Astrocyte (in vitro differentiated cells and primary cell): Measurements from ENCODE around the gene ZNF311. TPM values are rescaled to one million over a fixed set of nuclear protein-coding genes. Genes with fewer than 3 reads are reported as not detected.
"Not testable (repeated sequence)": the region's sequence is repeated elsewhere in the genome, so short reads cannot be mapped to it uniquely, and the experiment has no call there.

Experiments used
- DNase-seq: peaks from one replicate; pipeline ENCODE4 v3.0.0-alpha.2; 2010; ENCODE audit warnings: low read depth
- FAIRE-seq: peaks from 2 replicates; lab custom pipeline; 2011; peaks lifted over from hg19 to GRCh38; lab: Jason Lieb, UNC
- H2AFZ ChIP-seq: 2 replicates; pipeline ENCODE4 v1.6.0; 2012; ENCODE audit warnings: low read depth, low read length, inconsistent platforms
- H3K27ac ChIP-seq: 2 replicates; pipeline ENCODE4 v1.5.1; 2011; ENCODE audit warnings: low read depth, low read length, inconsistent platforms
- H3K27me3 ChIP-seq: 2 replicates; pipeline ENCODE4 v1.6.0; 2011; ENCODE audit warnings: low read length, inconsistent platforms; ENCODE audit not compliant: insufficient read depth
- H3K36me3 ChIP-seq: 2 replicates; pipeline ENCODE4 v1.5.1; 2011; ENCODE audit warnings: low read length, inconsistent platforms; ENCODE audit not compliant: insufficient read depth
- H3K4me1 ChIP-seq: 2 replicates; pipeline ENCODE4 v1.5.1; 2011; ENCODE audit warnings: low read length, inconsistent platforms; ENCODE audit not compliant: insufficient read depth
- H3K4me2 ChIP-seq: 2 replicates; pipeline ENCODE4 v1.6.0; 2012; ENCODE audit warnings: low read length, inconsistent platforms
- H3K4me3 ChIP-seq: 2 replicates; pipeline ENCODE4 v1.5.1; 2011; ENCODE audit warnings: low read depth, mild to moderate bottlenecking, low read length, inconsistent platforms; ENCODE audit not compliant: insufficient read depth
- H3K79me2 ChIP-seq: 2 replicates; pipeline ENCODE4 v1.6.0; 2012; ENCODE audit warnings: mild to moderate bottlenecking, low read length, inconsistent platforms; ENCODE audit not compliant: insufficient read depth
- H3K9ac ChIP-seq: 2 replicates; pipeline ENCODE4 v1.6.0; 2012; ENCODE audit warnings: mild to moderate bottlenecking, low read length, inconsistent platforms
- H3K9me3 ChIP-seq: 2 replicates; pipeline ENCODE4 v1.5.1; 2012; ENCODE audit warnings: low read depth, mild to moderate bottlenecking, low read length, inconsistent platforms; ENCODE audit not compliant: insufficient read depth
- H4K20me1 ChIP-seq: 2 replicates; pipeline ENCODE4 v1.6.0; 2012; ENCODE audit warnings: low read length, inconsistent platforms; ENCODE audit not compliant: insufficient read depth
- H3K27ac Mint-ChIP-seq: one replicate; pipeline ENCODE4 v1.8.0; 2021; ENCODE audit warnings: mild to moderate bottlenecking, mixed read lengths; ENCODE audit not compliant: unreplicated experiment
- H3K27me3 Mint-ChIP-seq: one replicate; pipeline ENCODE4 v1.8.0; 2021; ENCODE audit warnings: low read depth, mixed read lengths; ENCODE audit not compliant: unreplicated experiment
- H3K36me3 Mint-ChIP-seq: one replicate; pipeline ENCODE4 v1.8.0; 2021; ENCODE audit warnings: low read depth, mixed read lengths; ENCODE audit not compliant: unreplicated experiment
- H3K4me1 Mint-ChIP-seq: one replicate; pipeline ENCODE4 v1.8.0; 2021; ENCODE audit warnings: low read depth, mixed read lengths; ENCODE audit not compliant: unreplicated experiment
- H3K4me3 Mint-ChIP-seq: one replicate; pipeline ENCODE4 v1.8.0; 2021; ENCODE audit warnings: mild to moderate bottlenecking, moderate library complexity, mixed read lengths; ENCODE audit not compliant: unreplicated experiment
- H3K9me3 Mint-ChIP-seq: one replicate; pipeline ENCODE4 v1.8.0; 2021; ENCODE audit warnings: mild to moderate bottlenecking, mixed read lengths; ENCODE audit not compliant: unreplicated experiment
- CTCF ChIP-seq: IDR thresholded peaks from 2 replicates; pipeline ENCODE4 v1.5.1; 2011; ENCODE audit warnings: low read depth, mild to moderate bottlenecking, inconsistent platforms, low read length, moderate library complexity; ENCODE audit not compliant: insufficient read depth
- EZH2 ChIP-seq: IDR thresholded peaks from 2 replicates; pipeline ENCODE4 v1.6.1; 2012; ENCODE audit warnings: mild to moderate bottlenecking, low read length, inconsistent platforms; ENCODE audit not compliant: insufficient read depth
- total RNA-seq: library from RNA; stranded (reverse); gene quantifications from 2 replicates; pipeline ENCODE4 v1.2.1, GENCODE V29; 2021

The ZNF311 gene
- total RNA-seq, 1 donor from 2014 or later, result 1.7 TPM

DNA sequence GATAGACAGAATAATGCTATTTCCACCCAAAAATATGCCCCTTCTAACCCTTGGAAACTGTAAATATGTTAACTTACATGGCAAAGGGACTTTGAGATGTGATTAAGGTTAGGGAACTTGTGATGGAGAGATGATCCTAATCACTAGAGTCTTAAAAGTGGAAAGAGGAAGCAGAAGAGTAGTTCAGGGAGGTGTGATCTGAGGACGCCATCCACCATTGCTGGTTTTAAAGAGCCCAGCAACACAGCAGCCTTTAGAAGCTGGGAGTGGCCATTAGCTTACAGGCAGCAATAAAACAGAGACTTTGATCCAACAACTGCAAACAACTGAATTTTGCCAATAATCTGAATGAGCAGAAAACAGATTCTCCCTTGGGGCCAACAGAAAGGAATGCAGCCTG, 30.6 kb downstream of the ZNF311 start:
- H3K4me3 ChIP-seq, result no peak overlapping the region
- Mint-ChIP-seq H3K4me1 (no peaks in the 10 kb centered on the region), H3K36me3 (no peaks in the 10 kb centered on the region), H3K27me3 (peaks cover 12% of the 10 kb centered on the region), H3K4me3 (no peak overlapping the region), H3K9me3 (peaks cover 2% of the 10 kb centered on the region), H3K27ac (no peak overlapping the region)
- H3K4me1 ChIP-seq, result no peaks in the 10 kb centered on the region
- FAIRE-seq, result no peak
- DNase-seq, result no peak
- no peaks in the 10 kb centered on the region for H4K20me1 ChIP-seq
- no peaks in the 10 kb centered on the region for H3K79me2 ChIP-seq
- no peak overlapping the region for H3K4me2 ChIP-seq
- no peaks in the 10 kb centered on the region for H3K9me3 ChIP-seq
- TF ChIP-seq EZH2 (no peak), CTCF (no peak)
- no peak overlapping the region for H3K9ac ChIP-seq
- no peaks in the 10 kb centered on the region for H3K36me3 ChIP-seq
- H3K27ac ChIP-seq, result no peak overlapping the region
- H3K27me3 ChIP-seq, result no peaks in the 10 kb centered on the region
- no peak overlapping the region for H2AFZ ChIP-seq

DNA sequence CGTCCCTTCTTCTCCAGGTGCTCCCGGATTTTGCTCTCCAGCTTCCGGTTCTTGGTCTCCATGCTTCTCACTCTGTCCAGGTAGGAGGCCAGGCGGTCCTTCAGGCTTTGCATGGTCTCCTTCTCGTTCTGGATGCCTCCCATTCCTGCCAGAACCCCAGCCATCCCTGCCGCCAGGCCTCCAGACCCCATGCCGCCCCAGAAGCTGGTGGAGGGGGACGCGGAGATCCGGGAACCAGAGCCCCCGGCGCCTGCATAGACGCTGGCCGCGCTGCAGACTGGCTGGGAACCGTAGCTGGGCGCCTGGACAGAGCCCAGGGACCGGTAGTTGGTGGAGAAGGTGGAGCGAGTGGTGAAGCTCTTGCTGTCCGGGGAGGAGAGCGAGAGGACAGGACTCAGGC, 35.1 kb downstream of the ZNF311 start:
- not testable (repeated sequence) for H3K36me3 Mint-ChIP-seq, H3K27me3 Mint-ChIP-seq, H3K79me2 ChIP-seq, H3K4me2 ChIP-seq, H3K4me1 ChIP-seq, H3K27me3 ChIP-seq, DNase-seq, H3K4me1 Mint-ChIP-seq, H3K9me3 ChIP-seq, H3K9ac ChIP-seq, H3K27ac Mint-ChIP-seq, H3K4me3 Mint-ChIP-seq, H4K20me1 ChIP-seq, H3K27ac ChIP-seq, H3K4me3 ChIP-seq, H3K36me3 ChIP-seq, H2AFZ ChIP-seq, FAIRE-seq
- peaks cover 11% of the 10 kb centered on the region for H3K9me3 Mint-ChIP-seq

DNA sequence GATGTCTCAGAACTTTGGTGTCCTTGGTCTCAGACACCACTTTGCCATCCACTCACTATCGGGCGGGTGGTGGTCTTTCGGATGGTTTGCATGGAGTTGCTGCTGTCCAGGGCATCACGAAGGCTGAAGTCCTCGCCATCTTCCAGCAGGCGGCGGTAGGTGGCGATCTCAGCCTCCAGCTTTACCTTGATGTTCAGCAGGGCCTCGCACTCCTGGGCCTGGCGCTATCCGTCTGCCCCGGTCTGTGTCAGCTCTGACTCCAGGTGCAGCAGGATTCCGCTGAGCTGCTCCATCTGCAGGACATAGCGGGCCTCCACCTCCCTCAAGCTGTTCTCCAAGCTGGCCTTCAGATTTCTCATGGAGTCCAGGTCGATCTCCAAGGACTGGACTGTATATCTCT, 36.0 kb downstream of the ZNF311 start:
- H3K4me1 Mint-ChIP-seq, result no peaks in the 10 kb centered on the region
- Histone ChIP-seq H3K4me2 (no peak overlapping the region), H3K27me3 (no peaks in the 10 kb centered on the region), H4K20me1 (no peaks in the 10 kb centered on the region), H3K79me2 (no peaks in the 10 kb centered on the region), H3K4me3 (no peak overlapping the region), H3K27ac (no peak overlapping the region), H3K4me1 (no peaks in the 10 kb centered on the region), H2AFZ (no peak overlapping the region), H3K9ac (no peak overlapping the region), H3K9me3 (peaks cover 3% of the 10 kb centered on the region), H3K36me3 (no peaks in the 10 kb centered on the region)
- TF ChIP-seq EZH2 (no peak), CTCF (no peak)
- H3K9me3 Mint-ChIP-seq, result peaks cover 11% of the 10 kb centered on the region
- H3K27ac Mint-ChIP-seq, result no peak overlapping the region
- no peaks in the 10 kb centered on the region for H3K27me3 Mint-ChIP-seq
- FAIRE-seq (no peak), DNase-seq (no peak)
- no peak overlapping the region for H3K4me3 Mint-ChIP-seq
- no peaks in the 10 kb centered on the region for H3K36me3 Mint-ChIP-seq
